ENCODE measurements around the gene DLGAP4.

- no peak for TF ChIP-seq CTCF (IDR thresholded peaks at IDR 0.05)
- no peak for TF ChIP-seq POLR2A (IDR thresholded peaks at IDR 0.05)
Observed at GRCh38 chr20:36463212-36464061, 157.3 kb downstream of the DLGAP4 start.
